IPS-18c (cell line): ENCODE measurements around the gene PCDHA9.
"Not testable (repeated sequence)": the region's sequence is repeated elsewhere in the genome, so short reads cannot be mapped to it uniquely, and the experiment has no call there.

Source experiments
- H3K4me3 ChIP-seq: 2 replicates; pipeline ENCODE4 v1.7.0; 2013; ENCODE audit warnings: low read depth, mild to moderate bottlenecking, low read length, moderate library complexity; ENCODE audit not compliant: insufficient read depth
- H3K9me3 ChIP-seq: one replicate; pipeline ENCODE4 v1.6.1; 2013; ENCODE audit warnings: mild to moderate bottlenecking, low read length, moderate library complexity; ENCODE audit not compliant: control insufficient read depth, insufficient read depth

PCDHA9 gene

GRCh38 chr5:140848139-140849102 is at the start of gene PCDHA9:
Gene PCDHA9, plus strand, starts transcription at chr5:140848382. Its CDS starts 114 bp downstream, at chr5:140848496.
- H3K4me3 ChIP-seq = not testable (repeated sequence)

GRCh38 chr5:140800816-140801493 is 47.2 kb upstream of the PCDHA9 start, which contains the start of gene PCDHA3:
Gene PCDHA3, plus strand, starts transcription at chr5:140801057.
- Histone ChIP-seq H3K4me3 (no peak within 1 kb of the TSS), H3K9me3 (no peaks in the 10 kb centered on the region)

More at GRCh38 chr5:140848139-140849102, at the start of gene PCDHA9:
- H3K9me3 ChIP-seq = not testable (repeated sequence)

GRCh38 chr5:140801494-140801841 is 46.7 kb upstream of the PCDHA9 start:
- no peak overlapping the region for H3K4me3 ChIP-seq
- H3K9me3 ChIP-seq = no peaks in the 10 kb centered on the region

- H3K4me3 ChIP-seq, H3K9me3 ChIP-seq: not testable (repeated sequence)
These were observed 45.8 kb upstream of the PCDHA9 start for GRCh38 chr5:140802381-140802780.

GRCh38 chr5:140802781-140803271 is 45.4 kb upstream of the PCDHA9 start:
- Histone ChIP-seq H3K4me3 (no peak overlapping the region), H3K9me3 (no peaks in the 10 kb centered on the region)

GRCh38 chr5:140806834-140807775 is 41.1 kb upstream of the PCDHA9 start, which contains the start of gene PCDHA4:
Gene PCDHA4, plus strand, starts transcription at chr5:140807068.
- H3K4me3 ChIP-seq = peak within 1 kb of the TSS; percentile 69
- no peaks in the 10 kb centered on the region for H3K9me3 ChIP-seq

- not testable (repeated sequence) for H3K9me3 ChIP-seq, H3K4me3 ChIP-seq
These were observed 39.8 kb upstream of the PCDHA9 start for GRCh38 chr5:140808241-140808888.

GRCh38 chr5:140808889-140809291 is 39.3 kb upstream of the PCDHA9 start:
- H3K4me3 ChIP-seq = 0 out of 2 replicates have a peak overlapping the region, but pooled peaks have one; percentile 10
- H3K9me3 ChIP-seq = no peaks in the 10 kb centered on the region

GRCh38 chr5:140821375-140822280 is 26.6 kb upstream of the PCDHA9 start, which contains the start of gene PCDHA5:
Gene PCDHA5, plus strand, starts transcription at chr5:140821613.
- Histone ChIP-seq H3K4me3 (no peak within 1 kb of the TSS), H3K9me3 (no peaks in the 10 kb centered on the region)

GRCh38 chr5:140822281-140822629 is 25.9 kb upstream of the PCDHA9 start:
- Histone ChIP-seq H3K9me3 (no peaks in the 10 kb centered on the region), H3K4me3 (no peak overlapping the region)

GRCh38 chr5:140822969-140823368 is 25.2 kb upstream of the PCDHA9 start:
- H3K4me3 ChIP-seq, H3K9me3 ChIP-seq: not testable (repeated sequence)

- H3K9me3 ChIP-seq = no peaks in the 10 kb centered on the region
- H3K4me3 ChIP-seq = no peak overlapping the region
These were observed 24.7 kb upstream of the PCDHA9 start for GRCh38 chr5:140823475-140823874.

- Histone ChIP-seq H3K4me3 (no peak within 1 kb of the TSS), H3K9me3 (no peaks in the 10 kb centered on the region)
These were observed 20.3 kb upstream of the PCDHA9 start, which contains the start of gene PCDHA6 for GRCh38 chr5:140827704-140828361. Gene PCDHA6, plus strand, starts transcription at chr5:140827960. Its CDS starts 132 bp downstream, at chr5:140828092.

GRCh38 chr5:140828362-140828737 is 19.8 kb upstream of the PCDHA9 start:
- no peaks in the 10 kb centered on the region for H3K9me3 ChIP-seq
- H3K4me3 ChIP-seq = no peak overlapping the region
